HL-60/S4 treated with phorbol 12-myristate 13-acetate at 8.2 ng/mL for 4 days and 3 days (cell line): Measurements from ENCODE around the gene EFNB2.

ENCODE experiments used
- in situ Hi-C: fragments of 300-500 bp; cut with MboI; formaldehyde crosslinking; loops from 2 replicates; pipeline ENCODE4 v1.15.0; 2022; ENCODE audit warnings: low sequenced_read_pairs

EFNB2 gene

GRCh38 chr13:106551350-106551749 lies 15.9 kb upstream of the EFNB2 start:
- in situ Hi-C loops: no loop called here

- in situ Hi-C loops: no loop called here
These were observed 15.2 kb upstream of the EFNB2 start for GRCh38 chr13:106550570-106551135.

- in situ Hi-C loops: loop anchor here (25.0 kb wide), 1 partner anchor 461 kb away; no protein-coding TSS in a partner anchor
These were observed 12.7 kb upstream of the EFNB2 start for GRCh38 chr13:106548064-106548696.

GRCh38 chr13:106541826-106542225 lies 6.4 kb upstream of the EFNB2 start:
- in situ Hi-C loops: loop anchor here (25.0 kb wide), 1 partner anchor 455 kb away; no protein-coding TSS in a partner anchor

GRCh38 chr13:106540613-106541012 lies 5.2 kb upstream of the EFNB2 start:
- in situ Hi-C loops: loop anchor here (25.0 kb wide), 1 partner anchor 453 kb away; no protein-coding TSS in a partner anchor

- in situ Hi-C loops: loop anchor here (25.0 kb wide), 1 partner anchor 450 kb away; no protein-coding TSS in a partner anchor
These were observed 2.1 kb upstream of the EFNB2 start for GRCh38 chr13:106537521-106537920.

GRCh38 chr13:106536244-106537034 lies 977 bp upstream of the EFNB2 start:
- in situ Hi-C loops: loop anchor here (25.0 kb wide), 1 partner anchor 449 kb away; no protein-coding TSS in a partner anchor

GRCh38 chr13:106534639-106535551 lies 567 bp downstream of the EFNB2 start:
- in situ Hi-C loops: loop anchor here (25.0 kb wide), 1 partner anchor 448 kb away; no protein-coding TSS in a partner anchor

GRCh38 chr13:106533943-106534638 lies 1.4 kb downstream of the EFNB2 start:
- in situ Hi-C loops: loop anchor here (25.0 kb wide), 1 partner anchor 447 kb away; no protein-coding TSS in a partner anchor

GRCh38 chr13:106533101-106533942 lies 2.1 kb downstream of the EFNB2 start:
- in situ Hi-C loops: loop anchor here (25.0 kb wide), 1 partner anchor 446 kb away; no protein-coding TSS in a partner anchor

- in situ Hi-C loops: loop anchor here (25.0 kb wide), 1 partner anchor 445 kb away; no protein-coding TSS in a partner anchor
These were observed 3.1 kb downstream of the EFNB2 start for GRCh38 chr13:106532111-106532929.

GRCh38 chr13:106530980-106531481 lies 4.4 kb downstream of the EFNB2 start:
- in situ Hi-C loops: loop anchor here (25.0 kb wide), 1 partner anchor 444 kb away; no protein-coding TSS in a partner anchor

- in situ Hi-C loops: loop anchor here (25.0 kb wide), 1 partner anchor 443 kb away; no protein-coding TSS in a partner anchor
These were observed 5.2 kb downstream of the EFNB2 start for GRCh38 chr13:106530171-106530851.

- in situ Hi-C loops: loop anchor here (25.0 kb wide), 1 partner anchor 442 kb away; no protein-coding TSS in a partner anchor
These were observed 5.9 kb downstream of the EFNB2 start for GRCh38 chr13:106529415-106530170.

- in situ Hi-C loops: loop anchor here (25.0 kb wide), 1 partner anchor 442 kb away; no protein-coding TSS in a partner anchor
These were observed 6.6 kb downstream of the EFNB2 start for GRCh38 chr13:106528718-106529414.
